Upper lobe of left lung (tissue), 4 donors: ENCODE results near the gene IFI44.

Source experiments
- CTCF ChIP-seq, 6 experiments: fragments of 450-650 bp in 4 of 6; fragments of 200-600 bp in 2 of 6; sonication (generic) in 2 of 6; IDR thresholded peaks; one replicate each; pipeline ENCODE4 v1.5.1; 2016 to 2019; ENCODE audit warnings: antibody characterized with exemption in 6 of 6
- EP300 ChIP-seq, 4 donors: sonication (generic); formaldehyde crosslinking; IDR thresholded peaks; one replicate each; pipeline ENCODE4 v1.5.1; 2017; ENCODE audit warnings: antibody characterized with exemption in 4 of 4, control low read depth in 2 of 4
- POLR2A ChIP-seq, 4 donors: fragments of 450-650 bp; IDR thresholded peaks; one replicate each; pipeline ENCODE4 v1.5.1; 2016 to 2017; ENCODE audit warnings: antibody characterized with exemption in 4 of 4, mild to moderate bottlenecking in 2 of 4
- POLR2AphosphoS5 ChIP-seq, 2 donors: sonication (generic); formaldehyde crosslinking; IDR thresholded peaks; one replicate each; pipeline ENCODE4 v1.5.1; 2017; ENCODE audit warnings: antibody characterized with exemption in 2 of 2

- no peak for TF ChIP-seq CTCF (IDR thresholded peaks at IDR 0.05)
- TF ChIP-seq POLR2A (IDR thresholded peaks at IDR 0.05) = no peak
- TF ChIP-seq POLR2AphosphoS5 (IDR thresholded peaks at IDR 0.05) = no peak
- TF ChIP-seq EP300 (IDR thresholded peaks at IDR 0.05) = no peak
Observed at GRCh38 chr1:78683079-78683478, 33.4 kb downstream of the IFI44 start.
